ENCODE results near the gene ADAMTSL3.

Gene ADAMTSL3

GRCh38 chr15:83656943-83657528 lies 3.1 kb downstream of the ADAMTSL3 start:
- no peak for DNase-seq (ENCODE audit: low read depth)

GRCh38 chr15:83657549-83657948 lies 3.6 kb downstream of the ADAMTSL3 start:
- DNase-seq (ENCODE audit: low read depth) = no peak

- no peak for DNase-seq (ENCODE audit: low read depth)
Observed at GRCh38 chr15:83658430-83659416, 4.8 kb downstream of the ADAMTSL3 start.

GRCh38 chr15:83659417-83659812 lies 5.5 kb downstream of the ADAMTSL3 start:
- no peak for DNase-seq (ENCODE audit: low read depth)

GRCh38 chr15:83665480-83665879 lies 11.6 kb downstream of the ADAMTSL3 start:
- no peak for DNase-seq (ENCODE audit: low read depth)

- DNase-seq (ENCODE audit: low read depth) = no peak
Observed at GRCh38 chr15:83670672-83671229, 16.8 kb downstream of the ADAMTSL3 start.

- DNase-seq (ENCODE audit: low read depth) = no peak
Observed at GRCh38 chr15:83671603-83672002, 17.7 kb downstream of the ADAMTSL3 start.

GRCh38 chr15:83673385-83673784 lies 19.5 kb downstream of the ADAMTSL3 start:
- no peak for DNase-seq (ENCODE audit: low read depth)

- DNase-seq (ENCODE audit: low read depth) = no peak
Observed at GRCh38 chr15:83682476-83683088, 28.7 kb downstream of the ADAMTSL3 start.

GRCh38 chr15:83685916-83686332 lies 32.0 kb downstream of the ADAMTSL3 start:
- no peak for DNase-seq (ENCODE audit: low read depth)

- DNase-seq (ENCODE audit: low read depth) = no peak
Observed at GRCh38 chr15:83688201-83688600, 34.3 kb downstream of the ADAMTSL3 start.

- DNase-seq (ENCODE audit: low read depth) = no peak
Observed at GRCh38 chr15:83690676-83691075, 36.8 kb downstream of the ADAMTSL3 start.

- DNase-seq (ENCODE audit: low read depth) = no peak
Observed at GRCh38 chr15:83692746-83693581, 39.0 kb downstream of the ADAMTSL3 start.

- DNase-seq (ENCODE audit: low read depth) = no peak
Observed at GRCh38 chr15:83694015-83694414, 40.1 kb downstream of the ADAMTSL3 start.

GRCh38 chr15:83694536-83694935 lies 40.6 kb downstream of the ADAMTSL3 start:
- DNase-seq (ENCODE audit: low read depth) = no peak

- DNase-seq (ENCODE audit: low read depth) = no peak
Observed at GRCh38 chr15:83695246-83695645, 41.3 kb downstream of the ADAMTSL3 start.

- no peak for DNase-seq (ENCODE audit: low read depth)
Observed at GRCh38 chr15:83695901-83696425, 42.0 kb downstream of the ADAMTSL3 start.

GRCh38 chr15:83697716-83698115 lies 43.8 kb downstream of the ADAMTSL3 start:
- no peak for DNase-seq (ENCODE audit: low read depth)

GRCh38 chr15:83698294-83698693 lies 44.4 kb downstream of the ADAMTSL3 start:
- no peak for DNase-seq (ENCODE audit: low read depth)

GRCh38 chr15:83699028-83699427 lies 45.1 kb downstream of the ADAMTSL3 start:
- DNase-seq (ENCODE audit: low read depth) = no peak

GRCh38 chr15:83700082-83700481 lies 46.2 kb downstream of the ADAMTSL3 start:
- no peak for DNase-seq (ENCODE audit: low read depth)

Measured in stimulated activated CD8-positive, alpha-beta memory T cell treated with anti-CD3 and anti-CD28 coated beads, Interleukin-7, amount 100 ng/mL, for 24 hours (primary cell).